ENCODE measurements around the gene NXNL2. TPM values are rescaled to one million over a fixed set of nuclear protein-coding genes. Genes with fewer than 3 reads are reported as not detected.

Gene NXNL2
- total RNA-seq, 5 donors from 2014 or later (not counting 1 experiment from before 2014, with no cell fraction given): not detected

GRCh38 chr9:88502552-88503034 lies 32.4 kb upstream of the NXNL2 start:
- DNase-seq (no peak), ATAC-seq (replicated peaks in 1 of 4) (no peak)
- H3K27ac Mint-ChIP-seq: no peak overlapping the region
- Histone ChIP-seq H3K4me1 (ENCODE audit: control insufficient read depth in 1 of 2, extremely low read depth in 1 of 2, insufficient read depth in 2 of 2, low read length in 2 of 2) (no peaks in the 10 kb centered on the region), H3K4me3 (ENCODE audit: control insufficient read depth in 1 of 2, extremely low read depth in 1 of 2, low read length in 1 of 2) (no peak overlapping the region), H3K9me3 (no peaks in the 10 kb centered on the region), H3K27me3 (replicated peaks in 1 of 2; ENCODE audit: control insufficient read depth in 2 of 2, extremely low read depth in 1 of 2, insufficient read depth in 2 of 2, low read length in 1 of 2) (peaks cover 0 to 18% of the 10 kb centered on the region in 2 experiments), H3K36me3 (ENCODE audit: control insufficient read depth in 2 of 2, extremely low read depth in 1 of 2, insufficient read depth in 1 of 2, low read length in 1 of 2) (no peaks in the 10 kb centered on the region), H3K27ac (ENCODE audit: low read length) (no peak overlapping the region)
- no peaks in the 10 kb centered on the region for H3K36me3 Mint-ChIP-seq
- 92% methylated on average over 11 of the region's 12 CpGs for whole genome bisulfite sequencing (ENCODE audit: insufficient coverage)
- no peaks in the 10 kb centered on the region for H3K9me3 Mint-ChIP-seq
- POLR2A ChIA-PET: no interaction called here
- H3K4me3 Mint-ChIP-seq: no peak overlapping the region
- CTCF ChIA-PET: no interaction called here
- no peaks in the 10 kb centered on the region for H3K4me1 Mint-ChIP-seq
- peaks cover 1 to 9% of the 10 kb centered on the region in 2 donors for H3K27me3 Mint-ChIP-seq

- ATAC-seq (replicated peaks in 1 of 4): no peak
- 93% methylated on average over 10 of the region's 18 CpGs for WGBS (ENCODE audit: insufficient coverage)
- no peak overlapping the region for H3K4me3 ChIP-seq (ENCODE audit: control insufficient read depth in 1 of 2, extremely low read depth in 1 of 2, low read length in 1 of 2)
- DNase-seq: no peak
- Mint-ChIP-seq H3K9me3 (no peaks in the 10 kb centered on the region), H3K27me3 (peaks cover 1 to 9% of the 10 kb centered on the region in 2 donors), H3K36me3 (no peaks in the 10 kb centered on the region), H3K4me1 (no peaks in the 10 kb centered on the region), H3K4me3 (no peak overlapping the region), H3K27ac (no peak overlapping the region)
- no peaks in the 10 kb centered on the region for H3K4me1 ChIP-seq (ENCODE audit: control insufficient read depth in 1 of 2, extremely low read depth in 1 of 2, insufficient read depth in 2 of 2, low read length in 2 of 2)
- H3K9me3 ChIP-seq: no peaks in the 10 kb centered on the region
- H3K27me3 ChIP-seq (replicated peaks in 1 of 2; ENCODE audit: control insufficient read depth in 2 of 2, extremely low read depth in 1 of 2, insufficient read depth in 2 of 2, low read length in 1 of 2): peaks cover 0 to 18% of the 10 kb centered on the region in 2 experiments
- no peaks in the 10 kb centered on the region for H3K36me3 ChIP-seq (ENCODE audit: control insufficient read depth in 2 of 2, extremely low read depth in 1 of 2, insufficient read depth in 1 of 2, low read length in 1 of 2)
- no peak overlapping the region for H3K27ac ChIP-seq (ENCODE audit: low read length)
- POLR2A ChIA-PET: no interaction called here
- CTCF ChIA-PET: no interaction called here
These were observed 31.7 kb upstream of the NXNL2 start for GRCh38 chr9:88503081-88503844.

- H3K27ac Mint-ChIP-seq: no peak overlapping the region
- CTCF ChIA-PET: no interaction called here
- no peaks in the 10 kb centered on the region for H3K36me3 ChIP-seq (ENCODE audit: control insufficient read depth in 2 of 2, extremely low read depth in 1 of 2, insufficient read depth in 1 of 2, low read length in 1 of 2)
- POLR2A ChIA-PET: no interaction called here
- H3K9me3 Mint-ChIP-seq: no peaks in the 10 kb centered on the region
- peaks cover 0 to 18% of the 10 kb centered on the region in 2 experiments for H3K27me3 ChIP-seq (replicated peaks in 1 of 2; ENCODE audit: control insufficient read depth in 2 of 2, extremely low read depth in 1 of 2, insufficient read depth in 2 of 2, low read length in 1 of 2)
- no peak overlapping the region for H3K4me3 Mint-ChIP-seq
- WGBS (ENCODE audit: insufficient coverage): 92% methylated on average over 14 of the region's 17 CpGs
- no peaks in the 10 kb centered on the region for H3K4me1 ChIP-seq (ENCODE audit: control insufficient read depth in 1 of 2, extremely low read depth in 1 of 2, insufficient read depth in 2 of 2, low read length in 2 of 2)
- H3K4me3 ChIP-seq (ENCODE audit: control insufficient read depth in 1 of 2, extremely low read depth in 1 of 2, low read length in 1 of 2): no peak overlapping the region
- no peak for DNase-seq
- no peak overlapping the region for H3K27ac ChIP-seq (ENCODE audit: low read length)
- peaks cover 1 to 12% of the 10 kb centered on the region in 2 donors for H3K27me3 Mint-ChIP-seq
- ATAC-seq (replicated peaks in 1 of 4): no peak
- no peaks in the 10 kb centered on the region for H3K9me3 ChIP-seq
- no peaks in the 10 kb centered on the region for H3K36me3 Mint-ChIP-seq
- no peaks in the 10 kb centered on the region for H3K4me1 Mint-ChIP-seq
These were observed 30.9 kb upstream of the NXNL2 start for GRCh38 chr9:88503845-88504764.

GRCh38 chr9:88508326-88508725 lies 26.7 kb upstream of the NXNL2 start:
- Mint-ChIP-seq H3K36me3 (no peaks in the 10 kb centered on the region), H3K27ac (no peak overlapping the region), H3K27me3 (peaks cover 1 to 12% of the 10 kb centered on the region in 2 donors), H3K4me1 (no peaks in the 10 kb centered on the region), H3K4me3 (no peak overlapping the region), H3K9me3 (no peaks in the 10 kb centered on the region)
- POLR2A ChIA-PET: no interaction called here
- H3K27me3 ChIP-seq (replicated peaks in 1 of 2; ENCODE audit: control insufficient read depth in 2 of 2, extremely low read depth in 1 of 2, insufficient read depth in 2 of 2, low read length in 1 of 2): peaks cover 0 to 18% of the 10 kb centered on the region in 2 experiments
- H3K4me1 ChIP-seq (ENCODE audit: control insufficient read depth in 1 of 2, extremely low read depth in 1 of 2, insufficient read depth in 2 of 2, low read length in 2 of 2): no peaks in the 10 kb centered on the region
- CTCF ChIA-PET: no interaction called here
- no peak overlapping the region for H3K4me3 ChIP-seq (ENCODE audit: control insufficient read depth in 1 of 2, extremely low read depth in 1 of 2, low read length in 1 of 2)
- H3K27ac ChIP-seq (ENCODE audit: low read length): no peak overlapping the region
- DNase-seq (no peak), ATAC-seq (replicated peaks in 1 of 4) (no peak)
- no CpG with 5 or more reads among the region's 2 CpGs for WGBS (ENCODE audit: insufficient coverage)
- no peaks in the 10 kb centered on the region for H3K36me3 ChIP-seq (ENCODE audit: control insufficient read depth in 2 of 2, extremely low read depth in 1 of 2, insufficient read depth in 1 of 2, low read length in 1 of 2)
- no peaks in the 10 kb centered on the region for H3K9me3 ChIP-seq

GRCh38 chr9:88511906-88512305 lies 23.1 kb upstream of the NXNL2 start:
- 82% methylated on average over 4 of the region's 4 CpGs for WGBS (ENCODE audit: insufficient coverage)
- no peaks in the 10 kb centered on the region for H3K9me3 ChIP-seq
- H3K9me3 Mint-ChIP-seq: peaks cover 0 to 7% (median 2%) of the 10 kb centered on the region in 3 donors
- H3K36me3 Mint-ChIP-seq: no peaks in the 10 kb centered on the region
- CTCF ChIA-PET: no interaction called here
- no peak overlapping the region for H3K27ac Mint-ChIP-seq
- peaks cover 3% of the 10 kb centered on the region in 2 donors for H3K27me3 Mint-ChIP-seq
- no peak for DNase-seq
- H3K36me3 ChIP-seq (ENCODE audit: control insufficient read depth in 2 of 2, extremely low read depth in 1 of 2, insufficient read depth in 1 of 2, low read length in 1 of 2): no peaks in the 10 kb centered on the region
- H3K27me3 ChIP-seq (replicated peaks in 1 of 2; ENCODE audit: control insufficient read depth in 2 of 2, extremely low read depth in 1 of 2, insufficient read depth in 2 of 2, low read length in 1 of 2): peaks cover 0 to 4% of the 10 kb centered on the region in 2 experiments
- H3K4me3 Mint-ChIP-seq: no peak overlapping the region
- no peaks in the 10 kb centered on the region for H3K4me1 ChIP-seq (ENCODE audit: control insufficient read depth in 1 of 2, extremely low read depth in 1 of 2, insufficient read depth in 2 of 2, low read length in 2 of 2)
- H3K4me3 ChIP-seq (ENCODE audit: control insufficient read depth in 1 of 2, extremely low read depth in 1 of 2, low read length in 1 of 2): no peak overlapping the region
- H3K27ac ChIP-seq (ENCODE audit: low read length): no peak overlapping the region
- POLR2A ChIA-PET: no interaction called here
- H3K4me1 Mint-ChIP-seq: no peaks in the 10 kb centered on the region
- ATAC-seq (replicated peaks in 1 of 4): no peak

- Mint-ChIP-seq H3K9me3 (peaks cover 0 to 7% (median 2%) of the 10 kb centered on the region in 3 donors), H3K27me3 (peaks cover 3 to 6% of the 10 kb centered on the region in 2 donors), H3K27ac (no peak overlapping the region), H3K4me3 (no peak overlapping the region), H3K4me1 (no peaks in the 10 kb centered on the region), H3K36me3 (no peaks in the 10 kb centered on the region)
- Histone ChIP-seq H3K27ac (ENCODE audit: low read length) (no peak overlapping the region), H3K4me1 (ENCODE audit: control insufficient read depth in 1 of 2, extremely low read depth in 1 of 2, insufficient read depth in 2 of 2, low read length in 2 of 2) (no peaks in the 10 kb centered on the region), H3K9me3 (no peaks in the 10 kb centered on the region), H3K4me3 (ENCODE audit: control insufficient read depth in 1 of 2, extremely low read depth in 1 of 2, low read length in 1 of 2) (no peak overlapping the region), H3K36me3 (ENCODE audit: control insufficient read depth in 2 of 2, extremely low read depth in 1 of 2, insufficient read depth in 1 of 2, low read length in 1 of 2) (no peaks in the 10 kb centered on the region), H3K27me3 (replicated peaks in 1 of 2; ENCODE audit: control insufficient read depth in 2 of 2, extremely low read depth in 1 of 2, insufficient read depth in 2 of 2, low read length in 1 of 2) (peaks cover 0 to 6% of the 10 kb centered on the region in 2 experiments)
- ChIA-PET CTCF (no interaction called here), POLR2A (no interaction called here)
- 84% methylated on average over 6 of the region's 6 CpGs for WGBS (ENCODE audit: insufficient coverage)
- DNase-seq (no peak), ATAC-seq (replicated peaks in 1 of 4) (no peak)
These were observed 20.7 kb upstream of the NXNL2 start for GRCh38 chr9:88514247-88514646.
